GM18868 (cell line): ENCODE measurements around the gene MADD.
A peak's percentile ranks its signal among the peaks of the same experiment; 100 is the strongest.

ENCODE experiments used
- ATAC-seq: cut with Tn5 transposase; IDR thresholded peaks from one replicate; pipeline ENCODE4 v1.9.1; 2021; ENCODE audit warnings: mild to moderate bottlenecking, moderate library complexity; ENCODE audit not compliant: unreplicated experiment

Gene MADD

GRCh38 chr11:47249378-47249715 is 20.6 kb upstream of the MADD start:
- ATAC-seq, result no peak

- no peak for ATAC-seq
Measured at GRCh38 chr11:47251751-47252150, 18.2 kb upstream of the MADD start.

- ATAC-seq, result no peak
Measured at GRCh38 chr11:47253660-47254059, 16.3 kb upstream of the MADD start.

DNA sequence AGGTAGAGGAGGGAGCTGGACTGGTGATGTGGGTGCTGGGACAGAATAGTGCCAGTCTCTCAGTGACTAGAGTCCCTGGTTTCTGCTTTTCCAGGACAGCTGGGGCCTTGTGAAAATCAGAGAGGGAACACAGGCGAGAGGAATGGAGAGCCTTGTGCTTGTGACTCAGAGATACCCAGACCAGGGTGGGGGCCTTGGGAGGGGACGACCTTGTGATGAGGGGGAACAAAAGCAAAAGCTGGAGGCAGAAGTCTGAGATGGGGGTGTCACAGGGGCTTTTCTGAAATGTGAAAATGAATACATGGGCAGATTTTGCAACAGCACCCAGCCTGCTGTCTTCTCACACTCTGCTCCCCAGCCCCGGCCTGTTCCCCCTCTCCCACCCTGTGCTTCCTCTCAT is 15.5 kb upstream of the MADD start:
- ATAC-seq, result no peak

DNA sequence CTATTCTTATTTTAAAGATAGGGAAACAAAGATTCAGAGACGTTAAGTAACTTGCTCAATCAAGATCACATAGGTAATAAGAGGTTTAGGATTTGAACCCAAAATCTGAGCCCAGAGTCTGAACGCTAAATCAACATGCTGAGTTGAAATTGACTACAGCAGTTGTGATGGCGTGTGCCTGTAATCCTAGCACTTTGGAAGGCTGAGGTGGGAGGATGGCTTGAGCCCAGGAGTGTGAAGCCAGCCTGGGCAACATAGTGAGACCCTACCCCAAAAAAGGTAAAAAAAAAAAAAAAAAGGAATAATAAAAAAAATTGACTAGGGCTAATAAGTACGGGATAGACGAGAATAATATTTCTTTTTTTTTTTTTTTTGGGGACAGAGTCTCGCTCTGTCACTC is 13.6 kb upstream of the MADD start:
- ATAC-seq, result no peak

- no peak for ATAC-seq
Measured at GRCh38 chr11:47257177-47257516, 12.8 kb upstream of the MADD start.

- no peak for ATAC-seq
Measured at GRCh38 chr11:47257517-47258316, 12.2 kb upstream of the MADD start, which contains the start of gene NR1H3. Gene NR1H3, plus strand, starts transcription at chr11:47257996. Its CDS starts 1,221 bp downstream, at chr11:47259217.

GRCh38 chr11:47258317-47258902 is 11.5 kb upstream of the MADD start:
- no peak for ATAC-seq

DNA sequence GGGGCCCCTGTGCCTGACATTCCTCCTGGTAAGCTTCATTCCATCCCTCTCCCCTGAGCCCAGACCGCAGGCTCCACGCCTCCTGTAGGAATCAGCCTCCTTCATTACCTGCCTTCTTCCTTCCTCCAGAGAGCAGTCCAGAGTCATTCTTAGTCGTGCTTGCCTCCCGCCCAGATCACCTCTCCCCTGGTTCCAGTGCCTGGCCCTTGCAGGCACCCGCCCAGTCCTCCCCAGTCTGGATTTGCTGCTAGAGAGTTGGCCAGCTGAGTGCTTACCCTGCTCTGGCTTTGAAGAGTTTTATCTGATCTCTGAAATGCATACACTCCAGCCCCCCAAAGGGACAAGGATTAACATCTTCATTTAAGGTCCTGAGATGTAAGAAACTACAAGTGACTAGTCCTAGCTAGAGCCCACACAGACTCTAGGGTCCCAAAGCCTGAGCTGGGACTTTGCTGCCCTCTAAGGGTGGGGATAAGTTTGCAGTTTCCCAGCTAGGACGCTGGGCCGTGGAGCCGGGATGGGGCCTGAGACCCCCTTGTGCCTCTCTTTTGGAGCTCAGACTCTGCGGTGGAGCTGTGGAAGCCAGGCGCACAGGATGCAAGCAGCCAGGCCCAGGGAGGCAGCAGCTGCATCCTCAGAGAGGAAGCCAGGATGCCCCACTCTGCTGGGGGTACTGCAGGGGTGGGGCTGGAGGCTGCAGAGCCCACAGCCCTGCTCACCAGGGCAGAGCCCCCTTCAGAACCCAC is 10.5 kb upstream of the MADD start:
- ATAC-seq, result peak; percentile 57

- ATAC-seq, result no peak
Measured at GRCh38 chr11:47260366-47260765, 9.6 kb upstream of the MADD start.

DNA sequence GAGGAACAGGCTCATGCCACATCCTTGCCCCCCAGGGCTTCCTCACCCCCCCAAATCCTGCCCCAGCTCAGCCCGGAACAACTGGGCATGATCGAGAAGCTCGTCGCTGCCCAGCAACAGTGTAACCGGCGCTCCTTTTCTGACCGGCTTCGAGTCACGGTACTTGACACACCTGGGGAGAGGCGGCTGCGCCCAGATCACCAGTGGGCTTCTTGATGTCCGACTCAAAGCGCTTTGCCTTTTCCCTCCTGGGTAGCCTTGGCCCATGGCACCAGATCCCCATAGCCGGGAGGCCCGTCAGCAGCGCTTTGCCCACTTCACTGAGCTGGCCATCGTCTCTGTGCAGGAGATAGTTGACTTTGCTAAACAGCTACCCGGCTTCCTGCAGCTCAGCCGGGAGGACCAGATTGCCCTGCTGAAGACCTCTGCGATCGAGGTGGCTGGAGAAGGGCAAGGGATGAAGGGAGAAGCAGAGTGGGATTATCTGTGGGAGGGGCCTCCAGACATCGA is 8.6 kb upstream of the MADD start:
- ATAC-seq, result no peak

- no peak for ATAC-seq
Measured at GRCh38 chr11:47264119-47264518, 5.8 kb upstream of the MADD start.

DNA sequence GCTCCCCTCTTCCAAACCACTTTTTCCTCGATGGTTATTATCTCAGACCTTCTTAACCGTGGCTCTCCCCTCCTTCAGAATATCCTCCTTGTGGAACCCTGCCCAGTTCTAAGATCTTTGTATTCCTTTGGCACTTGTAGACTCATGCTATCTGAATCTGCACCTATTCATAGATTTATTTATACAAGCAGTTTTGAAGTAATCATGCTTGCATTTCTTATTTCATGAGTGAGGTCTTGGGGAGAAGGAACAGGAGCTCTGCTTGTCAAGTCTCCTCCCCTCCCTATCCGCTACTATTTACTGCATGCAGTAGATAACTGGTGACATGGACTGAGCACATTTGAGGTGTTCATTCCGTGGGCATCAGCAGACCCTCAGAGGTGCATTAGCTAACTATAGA is 5.4 kb upstream of the MADD start:
- ATAC-seq, result no peak

DNA sequence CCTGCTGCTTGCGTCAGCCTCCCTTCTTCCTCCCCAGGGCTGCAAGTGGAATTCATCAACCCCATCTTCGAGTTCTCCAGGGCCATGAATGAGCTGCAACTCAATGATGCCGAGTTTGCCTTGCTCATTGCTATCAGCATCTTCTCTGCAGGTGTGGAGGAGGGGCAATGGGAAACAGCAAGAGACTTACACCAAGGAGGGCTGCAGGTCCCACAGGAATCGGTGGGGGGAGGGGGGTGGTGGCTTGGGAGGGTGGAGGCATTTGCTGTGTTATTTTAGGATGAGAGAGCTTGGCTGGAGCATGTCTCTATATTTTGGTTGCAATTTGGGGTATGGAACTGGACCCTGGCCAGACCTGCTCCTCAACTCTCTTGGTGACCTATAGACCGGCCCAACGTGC is 2.1 kb upstream of the MADD start:
- ATAC-seq, result no peak

DNA sequence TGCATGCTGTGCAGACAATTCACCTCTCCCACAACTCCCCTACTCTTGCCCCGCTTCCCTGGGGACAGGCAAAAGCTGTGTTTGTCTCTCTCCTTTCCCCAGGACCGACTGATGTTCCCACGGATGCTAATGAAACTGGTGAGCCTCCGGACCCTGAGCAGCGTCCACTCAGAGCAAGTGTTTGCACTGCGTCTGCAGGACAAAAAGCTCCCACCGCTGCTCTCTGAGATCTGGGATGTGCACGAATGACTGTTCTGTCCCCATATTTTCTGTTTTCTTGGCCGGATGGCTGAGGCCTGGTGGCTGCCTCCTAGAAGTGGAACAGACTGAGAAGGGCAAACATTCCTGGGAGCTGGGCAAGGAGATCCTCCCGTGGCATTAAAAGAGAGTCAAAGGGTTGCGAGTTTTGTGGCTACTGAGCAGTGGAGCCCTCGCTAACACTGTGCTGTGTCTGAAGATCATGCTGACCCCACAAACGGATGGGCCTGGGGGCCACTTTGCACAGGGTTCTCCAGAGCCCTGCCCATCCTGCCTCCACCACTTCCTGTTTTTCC is 1.4 kb upstream of the MADD start:
- ATAC-seq, result no peak

- peak; percentile 47 for ATAC-seq
Measured at GRCh38 chr11:47269002-47269828, 718 bp upstream of the MADD start.

DNA sequence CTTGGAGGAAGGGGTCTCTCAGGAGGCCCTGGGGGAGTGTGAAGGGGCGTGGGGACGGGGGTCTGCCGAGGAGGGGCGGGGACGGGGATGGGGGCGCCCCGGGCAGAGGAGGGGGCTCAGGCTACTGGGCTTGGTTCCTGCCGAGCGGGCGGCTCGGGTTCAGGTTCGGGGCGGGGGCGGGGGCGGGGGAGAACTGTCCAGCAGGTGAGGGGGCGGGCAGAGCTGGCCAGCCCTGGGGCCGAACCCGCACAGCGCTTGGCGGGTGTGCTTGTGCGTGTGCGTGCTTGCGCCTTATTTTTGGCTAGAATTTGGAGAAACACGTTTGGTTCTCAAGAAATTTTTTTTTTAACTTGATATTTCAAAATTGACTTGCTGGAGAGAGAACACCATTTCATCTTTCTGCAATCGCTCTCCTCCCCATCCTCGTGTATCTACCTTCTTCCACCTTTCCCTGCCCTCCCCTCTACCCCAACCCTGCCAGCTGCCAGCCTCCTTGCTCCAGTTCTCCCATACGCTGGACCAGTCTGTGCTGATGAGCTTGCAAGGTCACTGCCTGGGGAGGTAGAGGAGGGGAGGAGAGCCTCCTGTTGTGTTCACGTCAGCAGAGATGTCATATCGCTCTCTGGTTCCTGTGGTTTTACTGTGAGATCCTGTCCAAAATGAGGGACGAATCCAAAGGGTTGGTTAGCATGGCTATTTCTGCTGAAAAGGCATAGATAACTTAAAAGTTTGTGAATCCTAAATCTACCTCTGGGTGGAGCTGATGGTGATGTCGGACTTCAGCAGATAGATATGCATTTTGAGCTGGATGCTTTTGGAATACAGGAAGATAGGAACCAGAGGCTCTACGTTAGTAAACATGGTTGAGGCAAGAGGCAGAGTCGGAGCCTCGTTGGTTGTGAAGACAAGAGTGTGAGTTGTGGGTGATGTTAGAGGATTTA is 668 bp downstream of the MADD start:
- ATAC-seq, result no peak

- no peak for ATAC-seq
Measured at GRCh38 chr11:47271328-47271727, 1.4 kb downstream of the MADD start.

DNA sequence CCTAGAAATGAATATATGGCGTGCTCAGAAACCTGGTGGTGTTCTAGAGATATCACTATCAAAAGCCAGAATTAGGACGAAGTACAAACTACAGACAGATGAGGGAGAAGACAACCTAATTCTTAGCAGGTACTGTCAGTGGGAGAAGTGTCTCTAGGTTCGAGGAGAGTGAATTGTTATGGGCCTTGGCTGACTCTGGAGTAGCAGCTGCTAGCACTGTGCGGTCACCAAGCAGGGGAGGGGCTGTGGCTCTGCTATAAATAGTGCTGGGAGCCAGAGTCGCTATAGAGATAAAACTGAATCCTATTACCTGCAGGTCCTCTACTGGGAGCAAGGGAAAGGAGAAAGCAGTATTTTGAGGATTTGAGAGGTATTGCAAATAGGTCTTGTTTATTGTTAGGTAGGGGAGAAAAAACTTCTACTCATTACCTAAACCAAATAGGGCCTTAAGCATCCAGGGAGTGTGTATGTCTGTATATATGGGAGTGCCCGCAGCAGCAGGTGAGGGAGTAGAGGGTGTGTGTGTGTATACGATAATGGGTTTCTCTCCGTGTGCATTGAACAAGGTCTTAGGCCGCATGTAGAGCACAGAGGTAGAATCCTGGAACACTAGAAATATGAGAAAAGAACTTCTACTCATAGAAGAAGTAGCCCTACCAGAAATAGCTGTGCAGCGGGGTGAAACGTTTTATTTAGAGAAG is 2.2 kb downstream of the MADD start:
- ATAC-seq, result no peak
